HCT116 (cell line): ENCODE results near the gene CDC42SE2. TPM values are rescaled to one million over a fixed set of nuclear protein-coding genes. Genes with fewer than 3 reads are reported as not detected.

Experiments
- ATAC-seq: fragments of 200-7000 bp; cut with Tn5 transposase; 2 replicates; pipeline ENCODE4 v1.9.1; 2020; ENCODE audit warnings: mild to moderate bottlenecking, moderate library complexity
- BruUV-seq: library from RNA; stranded (reverse); fragments of 400-500 nt; replicated peaks from 2 replicates; lab custom pipeline; 2021; lab: Mats Ljungman, UMichigan
- CTCF ChIA-PET: fragments of 300-600 bp; sonication (Branson Sonifier 250); formaldehyde crosslinking; loops from one replicate; lab custom pipeline; 2021; ENCODE audit warnings: antibody characterized with exemption; lab: Charles Lee
- POLR2A ChIA-PET: fragments of 300-600, 350-600 bp; sonication (Branson Sonifier 250); formaldehyde crosslinking; loops from one replicate; lab custom pipeline; 2021; ENCODE audit warnings: antibody characterized with exemption; lab: Charles Lee
- RAD21 ChIA-PET, 2 experiments: fragments of 300-600 bp; sonication (Branson Sonifier 250); formaldehyde crosslinking; loops; one replicate each; lab custom pipeline; 2023; ENCODE audit warnings: low total read pairs in 2 of 2; ENCODE audit not compliant: uncharacterized antibody in 2 of 2, unreplicated experiment in 2 of 2, low non-redundant PET in 1 of 2; lab: Charles Lee
- DNase-seq: peaks from one replicate; pipeline ENCODE4 v3.0.0-alpha.2; 2010; ENCODE audit warnings: low read depth, low spot score
- H2AFZ ChIP-seq: fragments of 200-600 bp; shearing (Covaris generic), sonication (generic); 2 replicates; pipeline ENCODE4 v1.6.1; 2017; ENCODE audit warnings: low read depth, mixed run types, mixed read lengths, antibody characterized with exemption, low read length; ENCODE audit not compliant: poor library complexity, severe bottlenecking
- H3K27ac ChIP-seq: 2 replicates; pipeline ENCODE4 v1.5.1; 2012; ENCODE audit warnings: low read depth, low read length
- H3K27me3 ChIP-seq: fragments of 200-600 bp; sonication (generic); 2 replicates; pipeline ENCODE4 v1.6.1; 2016; ENCODE audit warnings: mixed run types, low read length, mixed read lengths; ENCODE audit not compliant: insufficient read depth
- H3K36me3 ChIP-seq, 2 experiments: fragments of 200-500 bp in 1 of 2; fragments of 200-600 bp in 1 of 2; sonication (Bioruptor generic) in 1 of 2; sonication (generic) in 1 of 2; 2 replicates each; pipeline versions ENCODE4 v1.5.1 to v1.6.1; 2014 to 2016; ENCODE audit warnings: low read length in 2 of 2, inconsistent platforms in 1 of 2, mixed read lengths in 1 of 2, mixed run types in 1 of 2; ENCODE audit not compliant: insufficient read depth in 2 of 2, control insufficient read depth in 1 of 2
- H3K4me1 ChIP-seq, 2 experiments: fragments of 200-600 bp in 1 of 2; sonication (generic) in 1 of 2; 2 replicates each; pipeline versions ENCODE4 v1.5.1 to v1.6.1; 2012 to 2017; ENCODE audit warnings: low read length in 2 of 2, inconsistent platforms in 1 of 2, mild to moderate bottlenecking in 1 of 2, mixed read lengths in 1 of 2, mixed run types in 1 of 2, moderate library complexity in 1 of 2; ENCODE audit not compliant: insufficient read depth in 2 of 2, control insufficient read depth in 1 of 2
- H3K4me2 ChIP-seq: fragments of 200-600 bp; sonication (generic); 2 replicates; pipeline ENCODE4 v1.6.1; 2017; ENCODE audit warnings: mixed run types, low read length, mixed read lengths
- H3K4me3 ChIP-seq, 2 experiments: fragments of 200-600 bp in 1 of 2; sonication (generic) in 1 of 2; replicated peaks in 1 of 2; 2 replicates each; pipeline ENCODE4 v1.5.1; 2011 to 2016; ENCODE audit warnings: low read length in 2 of 2, control low read depth in 1 of 2, low read depth in 1 of 2, mild to moderate bottlenecking in 1 of 2, mixed read lengths in 1 of 2, mixed run types in 1 of 2
- H3K79me2 ChIP-seq: fragments of 200-600 bp; sonication (generic); 2 replicates; pipeline ENCODE4 v1.6.1; 2017; ENCODE audit warnings: mild to moderate bottlenecking, mixed run types, low read length, moderate library complexity, mixed read lengths; ENCODE audit not compliant: insufficient read depth
- H3K9ac ChIP-seq: fragments of 200-600 bp; sonication (generic); 2 replicates; pipeline ENCODE4 v1.6.1; 2016; ENCODE audit warnings: low read length, mixed read lengths
- H3K9me2 ChIP-seq: fragments of 200-600 bp; sonication (generic), shearing (Covaris generic); 2 replicates; pipeline ENCODE4 v1.6.1; 2017; ENCODE audit warnings: mixed run types, mild to moderate bottlenecking, moderate library complexity; ENCODE audit not compliant: insufficient read depth
- H3K9me3 ChIP-seq, 2 experiments: fragments of 200-500 bp in 1 of 2; fragments of 200-600 bp in 1 of 2; sonication (Bioruptor generic) in 1 of 2; sonication (generic) in 1 of 2; 2 replicates each; pipeline ENCODE4 v1.6.1; 2014 to 2017; ENCODE audit warnings: low read length in 2 of 2, mixed read lengths in 2 of 2, inconsistent platforms in 1 of 2, low read depth in 1 of 2, mild to moderate bottlenecking in 1 of 2, mixed run types in 1 of 2, moderate library complexity in 1 of 2; ENCODE audit not compliant: control insufficient read depth in 1 of 2, insufficient read depth in 1 of 2
- H4K20me1 ChIP-seq: fragments of 200-600 bp; sonication (generic), shearing (Covaris generic); 2 replicates; pipeline ENCODE4 v1.6.1; 2017; ENCODE audit warnings: mixed run types, mild to moderate bottlenecking, moderate library complexity; ENCODE audit not compliant: insufficient read depth
- EZH2phosphoT487 ChIP-seq: fragments of 200-600 bp; IDR thresholded peaks from 2 replicates; pipeline ENCODE4 v1.6.1; 2018; ENCODE audit warnings: antibody characterized with exemption, borderline replicate concordance
- MAX ChIP-seq: IDR thresholded peaks from 2 replicates; pipeline ENCODE4 v1.6.1; 2012
- RAD21 ChIP-seq: IDR thresholded peaks from 2 replicates; pipeline ENCODE4 v1.6.1; 2012; ENCODE audit warnings: low read depth, mild to moderate bottlenecking
- ZFX ChIP-seq: fragments of 450-650 bp; IDR thresholded peaks from 2 replicates; pipeline ENCODE4 v1.6.1; 2017
- ZNF274 ChIP-seq: fragments of 200-500 bp; sonication (Bioruptor generic); IDR thresholded peaks from 2 replicates; pipeline ENCODE4 v1.6.1; 2014; ENCODE audit warnings: mild to moderate bottlenecking, low read depth, low read length, inconsistent platforms
- intact Hi-C: fragments of 100-400 bp; cut with micrococcal nuclease; formaldehyde crosslinking; loops from 2 replicates; pipeline ENCODE4 v1.10.0; 2022
- total RNA-seq: library from RNA; stranded (reverse); gene quantifications from one replicate; pipeline ENCODE4 v1.2.1, GENCODE V29; 2021; ENCODE audit not compliant: unreplicated experiment
- TF ChIP-seq, protein P1 (sequence below): IDR thresholded peaks from 2 replicates; pipeline ENCODE4 v1.6.1; 2012; ENCODE audit warnings: low read depth

Gene CDC42SE2
- total RNA-seq, 1 experiment from 2014 or later, result 27.0 TPM

- CTCF ChIA-PET, result no interaction called here
- intact Hi-C loops, result no loop called here
- H3K27ac ChIP-seq, result no peak overlapping the region
- H3K9ac ChIP-seq, result no peak overlapping the region
- no peaks in the 10 kb centered on the region for H3K9me3 ChIP-seq
- no peaks in the 10 kb centered on the region for H3K9me2 ChIP-seq
- H2AFZ ChIP-seq, result no peak overlapping the region
- no peak overlapping the region for H3K4me2 ChIP-seq
- DNase-seq, result no peak
- H3K79me2 ChIP-seq, result peaks cover 82% of the 10 kb centered on the region
- TF ChIP-seq ZFX (no peak), MAX (no peak), EZH2phosphoT487 (no peak), RAD21 (no peak), ZNF274 (no peak)
- TF ChIP-seq, protein P1, sequence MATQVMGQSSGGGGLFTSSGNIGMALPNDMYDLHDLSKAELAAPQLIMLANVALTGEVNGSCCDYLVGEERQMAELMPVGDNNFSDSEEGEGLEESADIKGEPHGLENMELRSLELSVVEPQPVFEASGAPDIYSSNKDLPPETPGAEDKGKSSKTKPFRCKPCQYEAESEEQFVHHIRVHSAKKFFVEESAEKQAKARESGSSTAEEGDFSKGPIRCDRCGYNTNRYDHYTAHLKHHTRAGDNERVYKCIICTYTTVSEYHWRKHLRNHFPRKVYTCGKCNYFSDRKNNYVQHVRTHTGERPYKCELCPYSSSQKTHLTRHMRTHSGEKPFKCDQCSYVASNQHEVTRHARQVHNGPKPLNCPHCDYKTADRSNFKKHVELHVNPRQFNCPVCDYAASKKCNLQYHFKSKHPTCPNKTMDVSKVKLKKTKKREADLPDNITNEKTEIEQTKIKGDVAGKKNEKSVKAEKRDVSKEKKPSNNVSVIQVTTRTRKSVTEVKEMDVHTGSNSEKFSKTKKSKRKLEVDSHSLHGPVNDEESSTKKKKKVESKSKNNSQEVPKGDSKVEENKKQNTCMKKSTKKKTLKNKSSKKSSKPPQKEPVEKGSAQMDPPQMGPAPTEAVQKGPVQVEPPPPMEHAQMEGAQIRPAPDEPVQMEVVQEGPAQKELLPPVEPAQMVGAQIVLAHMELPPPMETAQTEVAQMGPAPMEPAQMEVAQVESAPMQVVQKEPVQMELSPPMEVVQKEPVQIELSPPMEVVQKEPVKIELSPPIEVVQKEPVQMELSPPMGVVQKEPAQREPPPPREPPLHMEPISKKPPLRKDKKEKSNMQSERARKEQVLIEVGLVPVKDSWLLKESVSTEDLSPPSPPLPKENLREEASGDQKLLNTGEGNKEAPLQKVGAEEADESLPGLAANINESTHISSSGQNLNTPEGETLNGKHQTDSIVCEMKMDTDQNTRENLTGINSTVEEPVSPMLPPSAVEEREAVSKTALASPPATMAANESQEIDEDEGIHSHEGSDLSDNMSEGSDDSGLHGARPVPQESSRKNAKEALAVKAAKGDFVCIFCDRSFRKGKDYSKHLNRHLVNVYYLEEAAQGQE, result no peak
- BruUV-seq, result no TSS peak
- no peak for ATAC-seq
- H4K20me1 ChIP-seq, result no peaks in the 10 kb centered on the region
- no peaks in the 10 kb centered on the region for H3K27me3 ChIP-seq
- no peaks in the 10 kb centered on the region for H3K36me3 ChIP-seq
- H3K4me3 ChIP-seq, result no peak overlapping the region
- POLR2A ChIA-PET, result no interaction called here
- RAD21 ChIA-PET, result no interaction called here
- peaks cover 4 to 39% of the 10 kb centered on the region in 2 experiments for H3K4me1 ChIP-seq
These were observed 17.4 kb downstream of the CDC42SE2 start for GRCh38 chr5:131281133-131281867.
